ENCODE measurements around the gene C10orf95.

GRCh38 chr10:102413053-102413705 lies 38.2 kb downstream of the C10orf95 start:
- TF ChIP-seq, protein P1, sequence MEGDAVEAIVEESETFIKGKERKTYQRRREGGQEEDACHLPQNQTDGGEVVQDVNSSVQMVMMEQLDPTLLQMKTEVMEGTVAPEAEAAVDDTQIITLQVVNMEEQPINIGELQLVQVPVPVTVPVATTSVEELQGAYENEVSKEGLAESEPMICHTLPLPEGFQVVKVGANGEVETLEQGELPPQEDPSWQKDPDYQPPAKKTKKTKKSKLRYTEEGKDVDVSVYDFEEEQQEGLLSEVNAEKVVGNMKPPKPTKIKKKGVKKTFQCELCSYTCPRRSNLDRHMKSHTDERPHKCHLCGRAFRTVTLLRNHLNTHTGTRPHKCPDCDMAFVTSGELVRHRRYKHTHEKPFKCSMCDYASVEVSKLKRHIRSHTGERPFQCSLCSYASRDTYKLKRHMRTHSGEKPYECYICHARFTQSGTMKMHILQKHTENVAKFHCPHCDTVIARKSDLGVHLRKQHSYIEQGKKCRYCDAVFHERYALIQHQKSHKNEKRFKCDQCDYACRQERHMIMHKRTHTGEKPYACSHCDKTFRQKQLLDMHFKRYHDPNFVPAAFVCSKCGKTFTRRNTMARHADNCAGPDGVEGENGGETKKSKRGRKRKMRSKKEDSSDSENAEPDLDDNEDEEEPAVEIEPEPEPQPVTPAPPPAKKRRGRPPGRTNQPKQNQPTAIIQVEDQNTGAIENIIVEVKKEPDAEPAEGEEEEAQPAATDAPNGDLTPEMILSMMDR (IDR thresholded peaks at IDR 0.05), result no peak
- no peak for TF ChIP-seq POLR2A (IDR thresholded peaks at IDR 0.05; ENCODE audit: low read depth)
- no peak for TF ChIP-seq EP300 (IDR thresholded peaks at IDR 0.05)
- no peak for TF ChIP-seq POLR2AphosphoS5 (IDR thresholded peaks at IDR 0.05)

Measured in esophagus muscularis mucosa (tissue), 4 donors.